Naive thymus-derived CD8-positive, alpha-beta T cell (primary cell): Measurements from ENCODE around the gene CDKN3. TPM values are rescaled to one million over a fixed set of nuclear protein-coding genes. Genes with fewer than 3 reads are reported as not detected.
A peak's percentile ranks its signal among the peaks of the same experiment; 100 is the strongest.

Experiments
- ATAC-seq, 2 donors: fragments of 150-1000 bp; cut with Tn5 transposase in 1 of 2; sonication (Bioruptor Pico), chemical (Tn5 transposase) in 1 of 2; 1 replicate in 1 of 2; 2 replicates in 1 of 2; pipeline ENCODE4 v1.10.0; 2021; ENCODE audit warnings: mild to moderate bottlenecking in 2 of 2, moderate library complexity in 2 of 2
- POLR2A ChIA-PET: fragments of 350-600 bp; sonication (Branson Sonifier 250); formaldehyde crosslinking; loops from one replicate; lab custom pipeline; 2021; ENCODE audit warnings: antibody characterized with exemption; lab: Charles Lee
- DNase-seq, 10 donors: peaks; one replicate each; pipeline versions ENCODE4 v3.0.0 to v3.0.0-alpha.2; 2020 to 2022
- H3K27ac Mint-ChIP-seq, 10 donors: one replicate each; pipeline ENCODE4 v1.8.0; 2020 to 2022; ENCODE audit warnings: mild to moderate bottlenecking in 10 of 10, mixed read lengths in 10 of 10, moderate library complexity in 4 of 10, inconsistent platforms in 1 of 10
- H3K27me3 Mint-ChIP-seq, 5 donors: one replicate each; pipeline ENCODE4 v1.8.0; 2021 to 2022; ENCODE audit warnings: mixed read lengths in 5 of 5
- H3K36me3 Mint-ChIP-seq, 3 donors: one replicate each; pipeline ENCODE4 v1.8.0; 2020 to 2022; ENCODE audit warnings: mixed read lengths in 3 of 3, mild to moderate bottlenecking in 2 of 3, inconsistent platforms in 1 of 3
- H3K4me1 Mint-ChIP-seq, 4 donors: one replicate each; pipeline ENCODE4 v1.8.0; 2021 to 2022; ENCODE audit warnings: mixed read lengths in 4 of 4
- H3K4me3 Mint-ChIP-seq, 10 donors: one replicate each; pipeline ENCODE4 v1.8.0; 2020 to 2022; ENCODE audit warnings: mild to moderate bottlenecking in 10 of 10, mixed read lengths in 10 of 10, moderate library complexity in 6 of 10, inconsistent platforms in 1 of 10
- H3K9me3 Mint-ChIP-seq, 9 donors: one replicate each; pipeline ENCODE4 v1.8.0; 2020 to 2022; ENCODE audit warnings: mixed read lengths in 9 of 9, mild to moderate bottlenecking in 3 of 9, inconsistent platforms in 1 of 9, moderate library complexity in 1 of 9
- polyA plus RNA-seq, 3 donors: library from polyadenylated mRNA; unstranded; fragments of 300-500 nt; fragmentation: Illumina TruSeq; gene quantifications; one replicate each; pipeline ENCODE4 v1.2.3, GENCODE V29; 2021
- total RNA-seq, 8 experiments: library from RNA in 2 of 8; stranded (reverse) in 2 of 8; gene quantifications; one replicate each; pipeline ENCODE4 v1.2.3 and lab custom pipeline; 2021 to 2026

Gene CDKN3
- total and polyA plus RNA-seq, 5 experiments from 2014 or later, result 1.1 to 3.2 (median 2.2) TPM

GRCh38 chr14:54356172-54356571 lies 40.6 kb upstream of the CDKN3 start:
- peaks cover 0 to 3% (median 1%) of the 10 kb centered on the region in 4 donors for H3K4me1 Mint-ChIP-seq
- ATAC-seq, result no peak
- DNase-seq, result no peak
- POLR2A ChIA-PET, result no interaction called here
- no peaks in the 10 kb centered on the region for H3K36me3 Mint-ChIP-seq
- H3K27ac Mint-ChIP-seq, result no peak overlapping the region
- H3K4me3 Mint-ChIP-seq, result no peak overlapping the region
- peaks cover 0 to 4% (median 0%) of the 10 kb centered on the region in 9 donors for H3K9me3 Mint-ChIP-seq
- peaks cover 9 to 41% (median 17%) of the 10 kb centered on the region in 5 donors for H3K27me3 Mint-ChIP-seq

- no peaks in the 10 kb centered on the region for H3K36me3 Mint-ChIP-seq
- no peaks in the 10 kb centered on the region for H3K9me3 Mint-ChIP-seq
- DNase-seq (no peak), ATAC-seq (no peak)
- no peak overlapping the region for H3K4me3 Mint-ChIP-seq
- no peaks in the 10 kb centered on the region for H3K4me1 Mint-ChIP-seq
- POLR2A ChIA-PET, result no interaction called here
- H3K27me3 Mint-ChIP-seq, result peaks cover 9 to 22% (median 18%) of the 10 kb centered on the region in 5 donors
- no peak overlapping the region for H3K27ac Mint-ChIP-seq
These were observed 36.1 kb upstream of the CDKN3 start for GRCh38 chr14:54360667-54361066.

- Mint-ChIP-seq H3K4me1 (peaks cover 0 to 7% (median 3%) of the 10 kb centered on the region in 4 donors), H3K9me3 (no peaks in the 10 kb centered on the region), H3K27ac (no peak overlapping the region), H3K27me3 (peaks cover 9 to 22% (median 18%) of the 10 kb centered on the region in 5 donors), H3K36me3 (no peaks in the 10 kb centered on the region), H3K4me3 (no peak overlapping the region)
- POLR2A ChIA-PET, result no interaction called here
- DNase-seq, result no peak
- no peak for ATAC-seq
These were observed 34.7 kb upstream of the CDKN3 start for GRCh38 chr14:54362089-54362504.

- Mint-ChIP-seq H3K36me3 (no peaks in the 10 kb centered on the region), H3K4me1 (peaks cover 0 to 8% (median 3%) of the 10 kb centered on the region in 4 donors), H3K27me3 (peaks cover 7 to 22% (median 18%) of the 10 kb centered on the region in 5 donors), H3K9me3 (no peaks in the 10 kb centered on the region), H3K4me3 (no peak overlapping the region), H3K27ac (no peak overlapping the region)
- ATAC-seq (no peak), DNase-seq (no peak)
- POLR2A ChIA-PET, result no interaction called here
These were observed 33.9 kb upstream of the CDKN3 start for GRCh38 chr14:54362759-54363437.

GRCh38 chr14:54364555-54365415 lies 32.0 kb upstream of the CDKN3 start:
- DNase-seq, result no peak
- no peak for ATAC-seq
- POLR2A ChIA-PET, result no interaction called here
- H3K27me3 Mint-ChIP-seq, result peaks cover 6 to 14% (median 13%) of the 10 kb centered on the region in 5 donors
- H3K9me3 Mint-ChIP-seq, result no peaks in the 10 kb centered on the region
- peaks cover 0 to 8% (median 3%) of the 10 kb centered on the region in 4 donors for H3K4me1 Mint-ChIP-seq
- no peaks in the 10 kb centered on the region for H3K36me3 Mint-ChIP-seq
- no peak overlapping the region for H3K4me3 Mint-ChIP-seq
- H3K27ac Mint-ChIP-seq, result no peak overlapping the region

GRCh38 chr14:54366736-54367735 lies 29.8 kb upstream of the CDKN3 start:
- H3K36me3 Mint-ChIP-seq, result no peaks in the 10 kb centered on the region
- peak overlapping the region in 2 of 10 donors; percentile 3 to 17 for H3K27ac Mint-ChIP-seq
- H3K4me1 Mint-ChIP-seq, result peaks cover 0 to 8% (median 3%) of the 10 kb centered on the region in 4 donors
- ATAC-seq, result peak; percentile 91 to 96
- peak in 7 of 10 donors; percentile 12 to 66 (median 39) for DNase-seq
- H3K9me3 Mint-ChIP-seq, result no peaks in the 10 kb centered on the region
- POLR2A ChIA-PET, result no interaction called here
- peaks cover 0 to 7% (median 4%) of the 10 kb centered on the region in 5 donors for H3K27me3 Mint-ChIP-seq
- no peak overlapping the region for H3K4me3 Mint-ChIP-seq

GRCh38 chr14:54368291-54368690 lies 28.5 kb upstream of the CDKN3 start:
- peaks cover 0 to 8% (median 3%) of the 10 kb centered on the region in 4 donors for H3K4me1 Mint-ChIP-seq

GRCh38 chr14:54369343-54369742 lies 27.5 kb upstream of the CDKN3 start:
- H3K27me3 Mint-ChIP-seq, result peaks cover 0 to 4% (median 2%) of the 10 kb centered on the region in 5 donors
- ATAC-seq, result no peak

More at GRCh38 chr14:54368291-54368690, 28.5 kb upstream of the CDKN3 start:
- Mint-ChIP-seq H3K27ac (no peak overlapping the region), H3K27me3 (peaks cover 0 to 6% (median 2%) of the 10 kb centered on the region in 5 donors), H3K36me3 (no peaks in the 10 kb centered on the region), H3K9me3 (no peaks in the 10 kb centered on the region), H3K4me3 (no peak overlapping the region)
- DNase-seq, result no peak
- POLR2A ChIA-PET, result no interaction called here
- ATAC-seq, result no peak

GRCh38 chr14:54370323-54371198 lies 26.2 kb upstream of the CDKN3 start:
- Mint-ChIP-seq H3K36me3 (no peaks in the 10 kb centered on the region), H3K4me1 (peaks cover 0 to 8% (median 3%) of the 10 kb centered on the region in 4 donors), H3K9me3 (peaks cover 0 to under 1% (median 0%) of the 10 kb centered on the region in 9 donors), H3K4me3 (no peak overlapping the region), H3K27ac (no peak overlapping the region), H3K27me3 (peaks cover 0 to 4% (median 2%) of the 10 kb centered on the region in 5 donors)
- DNase-seq (no peak), ATAC-seq (no peak)
- POLR2A ChIA-PET, result no interaction called here

More at GRCh38 chr14:54369343-54369742, 27.5 kb upstream of the CDKN3 start:
- Mint-ChIP-seq H3K4me3 (no peak overlapping the region), H3K4me1 (peaks cover 0 to 8% (median 3%) of the 10 kb centered on the region in 4 donors), H3K27ac (no peak overlapping the region), H3K9me3 (no peaks in the 10 kb centered on the region), H3K36me3 (no peaks in the 10 kb centered on the region)
- DNase-seq, result no peak
- POLR2A ChIA-PET, result no interaction called here

GRCh38 chr14:54374117-54374884 lies 22.5 kb upstream of the CDKN3 start:
- H3K27ac Mint-ChIP-seq, result no peak overlapping the region
- DNase-seq (no peak), ATAC-seq (no peak)
- H3K36me3 Mint-ChIP-seq, result no peaks in the 10 kb centered on the region
- POLR2A ChIA-PET, result interaction anchor here (0.6 kb wide), 1 partner anchor 25 kb away, joined by 3 read pairs; no protein-coding TSS in a partner anchor
- peaks cover 0 to 3% (median 0%) of the 10 kb centered on the region in 4 donors for H3K4me1 Mint-ChIP-seq
- peaks cover 2 to 11% (median 7%) of the 10 kb centered on the region in 5 donors for H3K27me3 Mint-ChIP-seq
- H3K4me3 Mint-ChIP-seq, result no peak overlapping the region
- H3K9me3 Mint-ChIP-seq, result peaks cover 0 to 1% (median 0%) of the 10 kb centered on the region in 9 donors

- Mint-ChIP-seq H3K27ac (no peak overlapping the region), H3K9me3 (peaks cover 0 to 3% (median 0%) of the 10 kb centered on the region in 9 donors), H3K4me3 (no peak overlapping the region), H3K36me3 (no peaks in the 10 kb centered on the region), H3K4me1 (peaks cover 0 to 5% (median 0%) of the 10 kb centered on the region in 4 donors), H3K27me3 (peaks cover 5 to 11% (median 7%) of the 10 kb centered on the region in 5 donors)
- ATAC-seq, result no peak
- POLR2A ChIA-PET, result no interaction called here
- DNase-seq, result no peak
These were observed 19.3 kb upstream of the CDKN3 start for GRCh38 chr14:54377501-54377900.
